ENCODE data around the gene UGT2B28. TPM values are rescaled to one million over a fixed set of nuclear protein-coding genes. Genes with fewer than 3 reads are reported as not detected.
"Not testable (repeated sequence)": the region's sequence is repeated elsewhere in the genome, so short reads cannot be mapped to it uniquely, and the experiment has no call there.

UGT2B28 gene
- total and polyA plus RNA-seq, 2 of the 8 experiments (the other 6 are each of a cell fraction or from before 2014, with no cell fraction given), result not detected

- H4K91ac ChIP-seq (replicated peaks; ENCODE audit: insufficient read length, low read length); FAIRE-seq; H3K79me1 ChIP-seq (ENCODE audit: low read depth, low read length); H3K9me3 ChIP-seq (ENCODE audit: insufficient read depth in 2 of 2, low read depth in 1 of 2, low read length in 1 of 2); H3K14ac ChIP-seq (ENCODE audit: insufficient read length); DNase-seq (ENCODE audit: low read depth in 1 of 2, low spot score in 2 of 2); H3K4ac ChIP-seq (replicated peaks; ENCODE audit: insufficient read length, low read depth, low read length); H4K20me1 ChIP-seq (replicated peaks in 1 of 2; ENCODE audit: control insufficient read depth in 1 of 2, insufficient read depth in 2 of 2, low read length in 2 of 2); H3K9ac ChIP-seq (replicated peaks in 1 of 4; ENCODE audit: extremely low read depth in 1 of 4, low read depth in 3 of 4, low read length in 3 of 4); H3K27ac ChIP-seq (ENCODE audit: low read depth, low read length); H3K56ac ChIP-seq (replicated peaks; ENCODE audit: insufficient read length, low read depth, low read length); H3K4me2 ChIP-seq (ENCODE audit: insufficient read depth in 1 of 2, low read depth in 2 of 2, low read length in 2 of 2); POLR2A ChIA-PET (ENCODE audit: partially characterized antibody); H3K18ac ChIP-seq (ENCODE audit: extremely low read depth, low read length); H2BK20ac ChIP-seq (ENCODE audit: low read length); H2BK5ac ChIP-seq (ENCODE audit: low read depth, low read length); H2BK120ac ChIP-seq (replicated peaks; ENCODE audit: low read depth, low read length); H2AFZ ChIP-seq (ENCODE audit: low read length); H2BK12ac ChIP-seq (ENCODE audit: low read depth, low read length); H4K8ac ChIP-seq (ENCODE audit: extremely low read depth, insufficient read depth, low read length); H3K23ac ChIP-seq (ENCODE audit: insufficient read length); H3K79me2 ChIP-seq (ENCODE audit: control insufficient read depth in 1 of 2, insufficient read depth in 2 of 2, low read length in 2 of 2); H3K4me1 ChIP-seq (replicated peaks in 1 of 4; ENCODE audit: control insufficient read depth in 3 of 4, insufficient read depth in 4 of 4, low read length in 3 of 4); H3K36me3 ChIP-seq (ENCODE audit: control insufficient read depth in 2 of 4, insufficient read depth in 4 of 4, low read length in 3 of 4); H3K27me3 ChIP-seq (replicated peaks in 1 of 4; ENCODE audit: control insufficient read depth in 3 of 4, extremely low read depth in 1 of 4, insufficient read depth in 3 of 4, low read length in 3 of 4); H3K23me2 ChIP-seq (ENCODE audit: low read depth, low read length); H2AK5ac ChIP-seq (ENCODE audit: low read depth, low read length); H3K4me3 ChIP-seq (ENCODE audit: extremely low read depth in 1 of 4, insufficient read depth in 2 of 4, low read depth in 3 of 4, low read length in 4 of 4); H4K5ac ChIP-seq (ENCODE audit: insufficient read length, low read depth, low read length); H2BK15ac ChIP-seq (ENCODE audit: low read length): not testable (repeated sequence)
- CTCF ChIA-PET (ENCODE audit: partially characterized antibody), result interaction anchor here (0.6 to 1.6 kb wide), 12 partner anchors 9 to 837 kb away, joined by 3 to 8 read pairs (median 4); no protein-coding TSS in a partner anchor
- TF ChIP-seq CTCF (IDR thresholded peaks at IDR 0.05; ENCODE audit: control extremely low read depth in 1 of 3, insufficient read depth in 1 of 3, low read depth in 1 of 3, low read length in 3 of 3), result peak in 1 of 3 experiments; percentile 42; a peak in 1 of 4 replicates
- peak; percentile 43; a peak in 3 of 4 replicates for TF ChIP-seq RAD21 (IDR thresholded peaks at IDR 0.05 in 1 of 2, conservative IDR thresholded peaks at IDR 0.05 in 1 of 2; ENCODE audit: low read depth in 2 of 2, low read length in 2 of 2)
These were observed 55.2 kb downstream of the UGT2B28 start for GRCh38 chr4:69335485-69335884.
